Osteocyte (in vitro differentiated cells): ENCODE measurements around the gene SERPINA6. TPM values are rescaled to one million over a fixed set of nuclear protein-coding genes. Genes with fewer than 3 reads are reported as not detected.
A peak's percentile ranks its signal among the peaks of the same experiment; 100 is the strongest.

ENCODE experiments used
- DNase-seq: peaks from one replicate; pipeline ENCODE4 v3.0.0; 2021; ENCODE audit warnings: mixed read lengths; ENCODE audit not compliant: unreplicated experiment; ENCODE audit errors: extremely low spot score
- H3K27ac Mint-ChIP-seq: one replicate; pipeline ENCODE4 v1.8.0; 2021; ENCODE audit warnings: mild to moderate bottlenecking, mixed read lengths; ENCODE audit not compliant: unreplicated experiment
- H3K27me3 Mint-ChIP-seq: one replicate; pipeline ENCODE4 v1.8.0; 2021; ENCODE audit warnings: mixed read lengths; ENCODE audit not compliant: unreplicated experiment
- H3K36me3 Mint-ChIP-seq: one replicate; pipeline ENCODE4 v1.8.0; 2021; ENCODE audit warnings: mixed read lengths; ENCODE audit not compliant: unreplicated experiment
- H3K4me1 Mint-ChIP-seq: one replicate; pipeline ENCODE4 v1.8.0; 2021; ENCODE audit warnings: mixed read lengths; ENCODE audit not compliant: unreplicated experiment
- H3K4me3 Mint-ChIP-seq: one replicate; pipeline ENCODE4 v1.8.0; 2021; ENCODE audit warnings: mild to moderate bottlenecking, moderate library complexity, mixed read lengths; ENCODE audit not compliant: unreplicated experiment
- H3K9me3 Mint-ChIP-seq: one replicate; pipeline ENCODE4 v1.8.0; 2021; ENCODE audit warnings: mixed read lengths; ENCODE audit not compliant: unreplicated experiment
- total RNA-seq: library from RNA; stranded (reverse); gene quantifications from 2 replicates; pipeline ENCODE4 v1.2.1, GENCODE V29; 2021
- TF ChIP-seq, protein P1 (sequence below): fragments of 200-600 bp; sonication (generic); IDR thresholded peaks from 2 replicates; pipeline ENCODE4 v1.5.0; 2021; ENCODE audit warnings: antibody characterized with exemption, mild to moderate bottlenecking, moderate library complexity

The SERPINA6 gene
- total RNA-seq, 1 donor from 2014 or later, result not detected

DNA sequence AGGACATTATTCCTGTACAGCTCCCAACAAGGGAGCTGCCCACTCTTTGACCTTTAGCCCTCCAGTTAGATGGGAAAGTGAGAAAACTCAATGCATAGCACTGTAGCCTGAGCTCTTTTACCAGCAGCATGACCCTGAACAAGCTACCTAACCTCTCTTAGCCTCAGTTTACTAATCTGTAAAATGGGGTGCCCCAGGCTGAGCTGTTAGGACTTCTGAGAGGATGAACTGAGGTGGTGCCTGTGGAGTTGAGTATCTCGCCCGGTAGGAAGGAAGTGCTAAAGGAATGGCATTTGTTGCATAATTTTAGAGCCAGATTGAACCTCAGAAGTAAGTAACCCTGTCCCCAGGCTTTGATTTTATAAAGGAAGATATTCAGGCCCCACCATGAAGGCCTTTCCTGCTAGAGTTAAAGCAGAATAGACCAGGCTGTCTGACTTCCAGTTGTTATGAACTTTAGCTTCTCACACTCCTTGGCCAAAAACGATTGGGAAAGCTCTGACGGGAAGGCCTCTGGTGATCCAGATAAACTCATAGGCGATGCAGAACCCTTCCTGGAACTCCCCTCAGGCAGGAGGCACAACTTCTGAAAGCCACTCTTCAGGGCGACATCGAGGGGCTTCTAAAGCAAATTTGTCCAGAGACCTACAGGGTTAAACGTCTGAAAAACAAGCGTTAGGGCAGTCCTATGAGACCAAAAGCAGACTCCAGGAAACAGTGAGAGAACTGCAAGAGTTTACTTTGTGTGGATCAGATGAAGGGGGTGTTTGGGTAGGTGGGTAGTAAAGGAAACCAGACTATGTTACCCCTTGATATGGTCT, 27.6 kb downstream of the SERPINA6 start:
- peaks cover 11% of the 10 kb centered on the region for H3K9me3 Mint-ChIP-seq
- no peak overlapping the region for H3K27ac Mint-ChIP-seq
- DNase-seq, result peak; percentile 60
- H3K36me3 Mint-ChIP-seq, result no peaks in the 10 kb centered on the region
- no peaks in the 10 kb centered on the region for H3K4me1 Mint-ChIP-seq
- H3K4me3 Mint-ChIP-seq, result no peak overlapping the region
- TF ChIP-seq, protein P1, sequence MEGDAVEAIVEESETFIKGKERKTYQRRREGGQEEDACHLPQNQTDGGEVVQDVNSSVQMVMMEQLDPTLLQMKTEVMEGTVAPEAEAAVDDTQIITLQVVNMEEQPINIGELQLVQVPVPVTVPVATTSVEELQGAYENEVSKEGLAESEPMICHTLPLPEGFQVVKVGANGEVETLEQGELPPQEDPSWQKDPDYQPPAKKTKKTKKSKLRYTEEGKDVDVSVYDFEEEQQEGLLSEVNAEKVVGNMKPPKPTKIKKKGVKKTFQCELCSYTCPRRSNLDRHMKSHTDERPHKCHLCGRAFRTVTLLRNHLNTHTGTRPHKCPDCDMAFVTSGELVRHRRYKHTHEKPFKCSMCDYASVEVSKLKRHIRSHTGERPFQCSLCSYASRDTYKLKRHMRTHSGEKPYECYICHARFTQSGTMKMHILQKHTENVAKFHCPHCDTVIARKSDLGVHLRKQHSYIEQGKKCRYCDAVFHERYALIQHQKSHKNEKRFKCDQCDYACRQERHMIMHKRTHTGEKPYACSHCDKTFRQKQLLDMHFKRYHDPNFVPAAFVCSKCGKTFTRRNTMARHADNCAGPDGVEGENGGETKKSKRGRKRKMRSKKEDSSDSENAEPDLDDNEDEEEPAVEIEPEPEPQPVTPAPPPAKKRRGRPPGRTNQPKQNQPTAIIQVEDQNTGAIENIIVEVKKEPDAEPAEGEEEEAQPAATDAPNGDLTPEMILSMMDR, result no peak
- no peaks in the 10 kb centered on the region for H3K27me3 Mint-ChIP-seq

DNA sequence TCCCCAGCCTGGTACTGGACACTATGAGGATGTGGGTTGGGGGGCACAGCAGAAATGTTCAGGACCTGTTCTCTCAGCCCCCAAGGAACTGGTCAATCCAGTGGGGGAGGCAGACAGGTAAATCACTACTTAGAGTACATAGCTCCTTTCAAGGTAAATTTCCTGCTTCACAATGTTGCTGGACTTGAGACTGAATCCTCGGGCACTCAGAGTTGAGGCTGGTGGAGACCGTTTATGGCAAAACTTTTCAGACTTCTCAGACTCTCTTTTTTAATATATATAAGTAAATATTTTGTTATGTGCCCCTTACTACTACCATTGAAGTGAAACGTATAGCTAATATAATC, 29.6 kb downstream of the SERPINA6 start:
- TF ChIP-seq, protein P1, result no peak
- H3K27me3 Mint-ChIP-seq, result no peaks in the 10 kb centered on the region
- no peaks in the 10 kb centered on the region for H3K4me1 Mint-ChIP-seq
- H3K9me3 Mint-ChIP-seq, result peaks cover 6% of the 10 kb centered on the region
- H3K4me3 Mint-ChIP-seq, result no peak overlapping the region
- H3K27ac Mint-ChIP-seq, result no peak overlapping the region
- H3K36me3 Mint-ChIP-seq, result no peaks in the 10 kb centered on the region
- DNase-seq, result no peak

DNA sequence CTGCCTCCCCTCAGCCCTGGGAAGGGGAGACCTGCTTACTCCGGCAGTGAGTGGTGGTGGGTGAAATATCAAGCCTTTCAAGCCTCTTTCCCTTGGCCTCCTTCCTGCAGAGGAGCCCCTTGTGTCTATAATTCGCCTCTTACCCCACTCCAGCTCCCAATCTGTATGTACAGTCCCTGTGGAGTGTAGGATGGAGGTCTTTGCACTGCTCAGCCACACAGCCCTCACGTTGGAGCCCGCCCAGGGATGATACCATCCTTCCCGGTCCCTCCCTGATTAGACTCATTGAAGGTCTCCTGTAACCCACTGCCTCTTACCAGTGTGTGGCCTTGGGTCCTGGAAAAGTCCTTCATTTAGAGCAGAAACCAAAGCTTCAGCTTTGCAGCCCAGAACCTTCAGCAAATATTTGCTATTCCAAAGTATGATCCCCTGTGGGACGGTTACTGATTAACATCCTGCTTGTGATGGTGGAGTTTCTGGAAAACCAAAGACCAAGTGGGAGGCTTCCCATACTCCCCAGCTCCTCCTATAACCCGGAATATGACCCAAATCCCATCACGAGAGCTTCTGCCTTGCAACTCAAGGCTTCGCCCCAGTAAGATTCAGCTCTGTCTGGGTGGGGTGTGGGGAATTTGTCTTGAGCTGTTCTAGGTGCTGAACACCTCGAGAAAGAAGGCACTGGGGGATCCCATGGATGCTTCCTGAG, 30.1 kb downstream of the SERPINA6 start, which contains the start of gene SERPINA10:
Gene SERPINA10 (minus strand): TSS at position 397 of the 706 bp plus-strand sequence. CDS start 2,675 bp downstream, outside the sequence.
- H3K4me1 Mint-ChIP-seq, result no peaks in the 10 kb centered on the region
- no peaks in the 10 kb centered on the region for H3K36me3 Mint-ChIP-seq
- no peak within 1 kb of the TSS for H3K27ac Mint-ChIP-seq
- DNase-seq, result no peak
- H3K9me3 Mint-ChIP-seq, result peaks cover 6% of the 10 kb centered on the region
- H3K27me3 Mint-ChIP-seq, result no peaks in the 10 kb centered on the region
- no peak within 1 kb of the TSS for H3K4me3 Mint-ChIP-seq
- TF ChIP-seq, protein P1, result no peak

DNA sequence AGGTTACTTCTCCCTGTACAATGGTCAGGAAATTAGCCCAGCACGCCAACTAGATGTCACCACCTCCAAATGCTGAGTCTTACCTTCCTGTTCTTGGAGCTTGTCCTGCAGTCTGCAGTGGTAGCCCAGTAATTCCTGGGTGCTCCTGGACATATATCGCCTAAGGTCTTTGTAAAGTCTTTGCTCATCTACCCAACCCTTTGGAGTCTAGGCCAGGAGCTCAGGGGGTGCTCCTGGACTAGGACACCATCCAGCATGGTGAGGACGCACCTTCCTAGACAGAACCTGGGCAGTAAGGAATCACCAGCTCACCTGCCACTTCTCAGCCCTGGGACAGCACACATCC, 30.6 kb downstream of the SERPINA6 start:
- H3K27ac Mint-ChIP-seq, result no peak overlapping the region
- no peak for DNase-seq
- H3K9me3 Mint-ChIP-seq, result peaks cover 11% of the 10 kb centered on the region
- H3K4me1 Mint-ChIP-seq, result no peaks in the 10 kb centered on the region
- TF ChIP-seq, protein P1, result no peak
- no peaks in the 10 kb centered on the region for H3K27me3 Mint-ChIP-seq
- no peak overlapping the region for H3K4me3 Mint-ChIP-seq
- no peaks in the 10 kb centered on the region for H3K36me3 Mint-ChIP-seq

DNA sequence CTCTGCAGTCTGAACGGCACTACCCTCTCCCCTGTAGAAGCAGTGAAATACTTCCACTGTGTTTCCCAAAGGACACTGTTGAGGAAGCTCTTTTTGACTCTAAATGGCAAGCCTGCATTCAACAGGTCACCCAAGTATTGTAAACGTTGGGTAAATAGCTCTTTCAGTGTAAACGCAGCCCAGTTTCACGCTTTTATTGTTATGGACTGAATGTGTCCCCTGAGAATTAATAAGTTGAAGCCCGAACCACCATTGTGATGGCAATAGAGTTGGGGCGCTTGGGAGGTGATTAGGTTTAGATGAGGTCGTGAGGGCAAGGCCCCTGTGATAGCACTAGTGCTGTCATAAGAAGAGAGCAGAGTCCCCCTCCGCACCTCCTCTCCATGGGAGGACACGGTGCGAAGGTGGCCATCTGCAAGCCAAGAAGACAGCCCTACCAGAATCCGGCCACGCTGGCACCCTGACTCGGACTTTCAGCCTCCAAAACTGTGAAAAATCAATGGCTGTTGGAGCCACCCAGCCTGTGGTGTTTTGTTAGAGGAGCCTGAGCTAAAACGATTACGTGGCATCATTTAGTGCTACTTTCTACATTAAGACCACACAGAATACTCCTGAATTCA, 31.1 kb downstream of the SERPINA6 start:
- H3K36me3 Mint-ChIP-seq, result no peaks in the 10 kb centered on the region
- H3K4me3 Mint-ChIP-seq, result no peak overlapping the region
- no peaks in the 10 kb centered on the region for H3K4me1 Mint-ChIP-seq
- H3K27ac Mint-ChIP-seq, result no peak overlapping the region
- no peaks in the 10 kb centered on the region for H3K27me3 Mint-ChIP-seq
- TF ChIP-seq, protein P1, result no peak
- H3K9me3 Mint-ChIP-seq, result peaks cover 11% of the 10 kb centered on the region
- no peak for DNase-seq
